Thymus (tissue), 11 donors: ENCODE measurements around the gene CCR7. TPM values are rescaled to one million over a fixed set of nuclear protein-coding genes. Genes with fewer than 3 reads are reported as not detected.

ENCODE experiments used
- DNase-seq, 9 donors: peaks; one replicate each; pipeline ENCODE4 v3.0.0-alpha.2; 2013; ENCODE audit warnings: low spot score in 9 of 9, low read depth in 6 of 9, missing footprints in 1 of 9
- H3K27ac ChIP-seq, 2 donors: one replicate each; pipeline ENCODE4 v1.5.1; 2013; ENCODE audit warnings: control low read depth in 1 of 2, low read depth in 1 of 2, low read length in 1 of 2, mild to moderate bottlenecking in 1 of 2, moderate library complexity in 1 of 2
- H3K27me3 ChIP-seq, 2 donors: one replicate each; pipeline ENCODE4 v1.5.1; 2013; ENCODE audit warnings: low read length in 1 of 2; ENCODE audit not compliant: control insufficient read depth in 2 of 2, insufficient read depth in 1 of 2
- H3K36me3 ChIP-seq, 2 donors: one replicate each; pipeline ENCODE4 v1.5.1; 2013; ENCODE audit warnings: low read length in 1 of 2, mild to moderate bottlenecking in 1 of 2, moderate library complexity in 1 of 2; ENCODE audit not compliant: control insufficient read depth in 2 of 2, insufficient read depth in 2 of 2
- H3K4me1 ChIP-seq, 2 donors: one replicate each; pipeline ENCODE4 v1.5.1; 2013; ENCODE audit warnings: low read length in 2 of 2; ENCODE audit not compliant: control insufficient read depth in 2 of 2, insufficient read depth in 2 of 2
- H3K4me3 ChIP-seq, 2 donors: one replicate each; pipeline ENCODE4 v1.5.1; 2013; ENCODE audit warnings: low read length in 2 of 2, control low read depth in 1 of 2, mild to moderate bottlenecking in 1 of 2
- H3K9me3 ChIP-seq, 2 donors: one replicate each; pipeline ENCODE4 v1.5.1; 2013; ENCODE audit warnings: low read length in 1 of 2, mild to moderate bottlenecking in 1 of 2; ENCODE audit not compliant: control insufficient read depth in 2 of 2, insufficient read depth in 1 of 2
- WGBS: extraction: QIAGEN DNeasy Blood & Tissue Kit; methylation state at CpG from one replicate; pipeline ENCODE4 v1.1.7; 2013; 5-methylcytosine and 5-hydroxymethylcytosine counted together
- polyA plus RNA-seq: library from polyadenylated mRNA; stranded (reverse); fragments of 200-250 nt; gene quantifications from one replicate; pipeline ENCODE4 v1.2.3, GENCODE V29; 2013
- total RNA-seq: library from RNA; stranded (reverse); fragments of 120-200 nt; gene quantifications from one replicate; pipeline ENCODE4 v1.2.4, GENCODE V29; 2013
- donor health status: healthy.

The CCR7 gene
- total and polyA plus RNA-seq, 2 donors: 60.3 to 102 TPM

- Histone ChIP-seq H3K4me3 (no peak overlapping the region), H3K27ac (peak overlapping the region; percentile 83 to 94), H3K4me1 (peaks cover 52 to 81% of the 10 kb centered on the region in 2 donors), H3K9me3 (no peaks in the 10 kb centered on the region), H3K36me3 (no peaks in the 10 kb centered on the region), H3K27me3 (no peaks in the 10 kb centered on the region)
- WGBS: 95% methylated on average over 4 of the region's 4 CpGs
- DNase-seq: no peak
These were observed 31.4 kb downstream of the CCR7 start for GRCh38 chr17:40533896-40534295.

- Histone ChIP-seq H3K4me3 (no peak overlapping the region), H3K4me1 (peaks cover 42 to 69% of the 10 kb centered on the region in 2 donors), H3K36me3 (no peaks in the 10 kb centered on the region), H3K27ac (peak overlapping the region in 1 of 2 donors; percentile 79), H3K27me3 (no peaks in the 10 kb centered on the region), H3K9me3 (no peaks in the 10 kb centered on the region)
- DNase-seq: no peak
- WGBS: 65% methylated on average over 6 of the region's 6 CpGs
These were observed 32.6 kb downstream of the CCR7 start for GRCh38 chr17:40532520-40533253.

- H3K4me1 ChIP-seq: peaks cover 33 to 55% of the 10 kb centered on the region in 2 donors
- peak in 2 of 9 donors; percentile 61 to 79 for DNase-seq
- H3K4me3 ChIP-seq: no peak overlapping the region
- 93% methylated on average over 15 of the region's 15 CpGs for WGBS
- H3K36me3 ChIP-seq: no peaks in the 10 kb centered on the region
- no peaks in the 10 kb centered on the region for H3K27me3 ChIP-seq
- peak overlapping the region; percentile 47 to 79 for H3K27ac ChIP-seq
- H3K9me3 ChIP-seq: no peaks in the 10 kb centered on the region
These were observed 34.0 kb downstream of the CCR7 start for GRCh38 chr17:40531051-40531991.

- WGBS: 99% methylated on average over 5 of the region's 5 CpGs
- peaks cover 30 to 48% of the 10 kb centered on the region in 2 donors for H3K4me1 ChIP-seq
- H3K27me3 ChIP-seq: no peaks in the 10 kb centered on the region
- H3K9me3 ChIP-seq: no peaks in the 10 kb centered on the region
- no peaks in the 10 kb centered on the region for H3K36me3 ChIP-seq
- H3K27ac ChIP-seq: no peak overlapping the region
- no peak overlapping the region for H3K4me3 ChIP-seq
- DNase-seq: no peak
These were observed 34.7 kb downstream of the CCR7 start for GRCh38 chr17:40530531-40530994.

GRCh38 chr17:40529991-40530390 lies 35.3 kb downstream of the CCR7 start:
- 97% methylated on average over 2 of the region's 2 CpGs for WGBS
- Histone ChIP-seq H3K4me1 (peaks cover 30 to 48% of the 10 kb centered on the region in 2 donors), H3K27me3 (no peaks in the 10 kb centered on the region), H3K27ac (no peak overlapping the region), H3K4me3 (no peak overlapping the region), H3K36me3 (no peaks in the 10 kb centered on the region), H3K9me3 (no peaks in the 10 kb centered on the region)
- no peak for DNase-seq

- Histone ChIP-seq H3K4me3 (no peak overlapping the region), H3K4me1 (peaks cover 29 to 38% of the 10 kb centered on the region in 2 donors), H3K36me3 (no peaks in the 10 kb centered on the region), H3K9me3 (no peaks in the 10 kb centered on the region), H3K27ac (no peak overlapping the region), H3K27me3 (no peaks in the 10 kb centered on the region)
- WGBS: 87% methylated on average over 10 of the region's 10 CpGs
- no peak for DNase-seq
These were observed 36.4 kb downstream of the CCR7 start for GRCh38 chr17:40528692-40529417.

- Histone ChIP-seq H3K36me3 (no peaks in the 10 kb centered on the region), H3K27me3 (no peaks in the 10 kb centered on the region), H3K4me3 (no peak overlapping the region), H3K27ac (no peak overlapping the region), H3K9me3 (no peaks in the 10 kb centered on the region), H3K4me1 (peaks cover 8 to 17% of the 10 kb centered on the region in 2 donors)
- DNase-seq: no peak
- 87% methylated on average over 5 of the region's 5 CpGs for WGBS
These were observed 38.6 kb downstream of the CCR7 start for GRCh38 chr17:40526668-40527067.

GRCh38 chr17:40525294-40525693 lies 40.0 kb downstream of the CCR7 start:
- Histone ChIP-seq H3K36me3 (peaks cover 0 to 5% of the 10 kb centered on the region in 2 donors), H3K27me3 (peaks cover 0 to 2% of the 10 kb centered on the region in 2 donors), H3K9me3 (no peaks in the 10 kb centered on the region), H3K4me1 (peaks cover 0 to 7% of the 10 kb centered on the region in 2 donors), H3K27ac (no peak overlapping the region), H3K4me3 (no peak overlapping the region)
- WGBS: 99% methylated on average over 1 of the region's 1 CpG
- no peak for DNase-seq
